Astrocyte of the cerebellum (primary cell): ENCODE results near the gene CD3G.

Experiments used
- DNase-seq: peaks from one replicate; pipeline ENCODE4 v3.0.0-alpha.2; 2011; ENCODE audit warnings: low read depth
- H3K4me3 ChIP-seq: 2 replicates; pipeline ENCODE4 v1.5.1; 2011; ENCODE audit warnings: mild to moderate bottlenecking, low read depth, low read length, moderate library complexity
- in situ Hi-C: cut with HindIII; loops from 2 replicates; pipeline ENCODE4 v1.10.0; 2017; ENCODE audit warnings: low sequenced_read_pairs
- TF ChIP-seq, protein P1 (sequence below): IDR thresholded peaks from 2 replicates; pipeline ENCODE4 v1.5.1; 2012; ENCODE audit warnings: low read length, low read depth, moderate library complexity, mild to moderate bottlenecking; ENCODE audit errors: missing control alignments

The CD3G gene

GRCh38 chr11:118339281-118339961 lies 4.7 kb upstream of the CD3G start:
- DNase-seq: no peak
- no peak overlapping the region for H3K4me3 ChIP-seq
- in situ Hi-C loops: no loop called here

GRCh38 chr11:118340449-118340848 lies 3.7 kb upstream of the CD3G start:
- in situ Hi-C loops: no loop called here
- no peak for DNase-seq
- TF ChIP-seq, protein P1, sequence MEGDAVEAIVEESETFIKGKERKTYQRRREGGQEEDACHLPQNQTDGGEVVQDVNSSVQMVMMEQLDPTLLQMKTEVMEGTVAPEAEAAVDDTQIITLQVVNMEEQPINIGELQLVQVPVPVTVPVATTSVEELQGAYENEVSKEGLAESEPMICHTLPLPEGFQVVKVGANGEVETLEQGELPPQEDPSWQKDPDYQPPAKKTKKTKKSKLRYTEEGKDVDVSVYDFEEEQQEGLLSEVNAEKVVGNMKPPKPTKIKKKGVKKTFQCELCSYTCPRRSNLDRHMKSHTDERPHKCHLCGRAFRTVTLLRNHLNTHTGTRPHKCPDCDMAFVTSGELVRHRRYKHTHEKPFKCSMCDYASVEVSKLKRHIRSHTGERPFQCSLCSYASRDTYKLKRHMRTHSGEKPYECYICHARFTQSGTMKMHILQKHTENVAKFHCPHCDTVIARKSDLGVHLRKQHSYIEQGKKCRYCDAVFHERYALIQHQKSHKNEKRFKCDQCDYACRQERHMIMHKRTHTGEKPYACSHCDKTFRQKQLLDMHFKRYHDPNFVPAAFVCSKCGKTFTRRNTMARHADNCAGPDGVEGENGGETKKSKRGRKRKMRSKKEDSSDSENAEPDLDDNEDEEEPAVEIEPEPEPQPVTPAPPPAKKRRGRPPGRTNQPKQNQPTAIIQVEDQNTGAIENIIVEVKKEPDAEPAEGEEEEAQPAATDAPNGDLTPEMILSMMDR: no peak
- no peak overlapping the region for H3K4me3 ChIP-seq

More at GRCh38 chr11:118339281-118339961, 4.7 kb upstream of the CD3G start:
- TF ChIP-seq, protein P1: no peak

DNA sequence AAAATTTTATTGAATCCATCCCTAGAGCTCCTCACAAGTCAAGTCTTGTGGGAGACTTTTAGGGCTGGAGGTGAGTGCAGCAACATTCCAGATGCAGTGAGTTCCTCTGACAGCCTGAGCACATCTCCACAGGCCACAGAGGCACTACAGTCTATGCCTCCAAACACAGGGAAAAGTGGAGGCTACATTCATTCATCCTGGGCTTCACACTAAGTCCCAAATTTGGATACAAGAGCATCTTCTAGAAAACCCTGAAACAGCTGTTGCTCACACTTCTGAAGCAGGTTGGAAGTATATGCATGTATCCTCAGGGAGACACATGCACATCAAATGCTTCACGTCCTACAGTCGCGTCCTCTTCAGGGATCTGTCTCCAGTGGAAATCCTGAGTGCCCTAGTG lies 2.9 kb upstream of the CD3G start:
- DNase-seq: no peak
- TF ChIP-seq, protein P1: no peak
- H3K4me3 ChIP-seq: no peak overlapping the region
- in situ Hi-C loops: no loop called here

GRCh38 chr11:118341815-118342489 lies 2.2 kb upstream of the CD3G start:
- no peak for DNase-seq
- TF ChIP-seq, protein P1: no peak
- in situ Hi-C loops: no loop called here
- H3K4me3 ChIP-seq: no peak overlapping the region

DNA sequence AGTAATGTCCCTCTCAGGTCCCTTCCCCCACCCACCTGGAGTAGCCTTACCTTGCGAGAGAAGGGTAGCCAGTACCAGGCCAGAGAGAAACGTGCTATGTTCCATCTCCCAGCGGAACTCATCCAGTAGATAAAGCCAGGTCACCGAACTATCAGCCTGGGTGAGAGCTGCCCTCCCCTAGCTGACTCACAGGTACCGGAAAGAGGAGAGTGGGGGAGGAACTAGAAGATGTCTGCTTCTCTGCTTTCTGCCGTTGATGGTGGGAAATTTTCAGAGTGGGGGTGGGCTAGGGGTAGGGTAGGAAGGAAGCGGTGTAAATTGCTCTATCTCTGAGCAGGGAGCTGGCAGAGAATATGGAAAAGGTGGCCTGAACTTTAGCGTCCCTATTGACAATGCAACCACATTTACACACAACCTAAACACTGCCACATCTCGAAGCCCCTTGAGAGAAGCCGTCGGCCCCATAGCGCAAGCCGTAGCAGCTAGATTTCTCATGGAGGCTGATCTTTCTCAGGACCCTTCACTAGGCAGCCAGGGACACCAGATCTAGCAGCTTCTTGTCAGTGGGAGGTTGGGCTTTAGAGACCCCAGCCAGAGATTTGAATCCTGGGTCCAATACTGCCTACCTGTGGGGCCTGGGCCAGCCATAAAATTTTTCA lies 1.5 kb upstream of the CD3G start, which contains the start of gene CD3D:
TSS of gene CD3D (minus strand) at position 203 of the 659 bp plus-strand sequence. CDS start at position 105, 98 bp downstream.
- in situ Hi-C loops: no loop called here
- TF ChIP-seq, protein P1: no peak
- no peak for DNase-seq
- H3K4me3 ChIP-seq: no peak within 1 kb of the TSS

- H3K4me3 ChIP-seq: no peak overlapping the region
- in situ Hi-C loops: no loop called here
- TF ChIP-seq, protein P1: no peak
- DNase-seq: no peak
These were observed 896 bp upstream of the CD3G start for GRCh38 chr11:118343248-118343647.
